ENCODE results near the gene LYRM7.
"Not testable (repeated sequence)": the region's sequence is repeated elsewhere in the genome, so short reads cannot be mapped to it uniquely, and the experiment has no call there.

The LYRM7 gene

DNA sequence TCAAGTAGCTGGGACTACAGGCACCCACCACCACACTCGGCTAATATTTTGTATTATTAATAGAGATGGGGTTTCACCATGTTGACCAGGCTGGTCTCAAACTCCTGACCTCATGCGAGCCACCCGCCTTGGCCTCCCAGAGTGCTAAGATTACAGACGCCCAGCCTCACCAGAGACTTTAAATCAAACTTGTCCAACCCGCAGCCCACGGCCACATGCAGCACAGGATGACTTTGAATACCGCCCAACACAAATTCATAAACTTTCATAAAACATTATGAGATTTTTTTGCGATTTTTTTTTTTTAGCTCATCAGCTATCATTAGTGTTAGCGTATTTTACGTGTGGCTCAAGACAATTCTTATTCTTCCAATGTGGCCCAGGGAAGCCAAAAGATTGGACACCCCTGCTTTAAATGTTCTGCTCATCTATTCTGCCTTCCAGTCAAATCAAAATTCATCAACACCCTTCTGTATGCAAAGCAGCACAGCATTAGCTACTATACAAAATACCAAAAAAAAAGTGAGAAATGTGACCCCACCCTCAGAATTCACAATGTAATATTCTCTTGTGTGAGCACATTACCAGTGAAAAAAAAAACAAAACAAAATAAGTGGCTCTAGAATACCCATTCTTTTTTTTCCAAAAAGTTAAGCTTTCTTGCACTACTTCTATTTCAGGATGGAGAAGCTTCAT, 50.4 kb downstream of the LYRM7 start:
- no peak for DNase-seq (ENCODE audit: low read depth)

DNA sequence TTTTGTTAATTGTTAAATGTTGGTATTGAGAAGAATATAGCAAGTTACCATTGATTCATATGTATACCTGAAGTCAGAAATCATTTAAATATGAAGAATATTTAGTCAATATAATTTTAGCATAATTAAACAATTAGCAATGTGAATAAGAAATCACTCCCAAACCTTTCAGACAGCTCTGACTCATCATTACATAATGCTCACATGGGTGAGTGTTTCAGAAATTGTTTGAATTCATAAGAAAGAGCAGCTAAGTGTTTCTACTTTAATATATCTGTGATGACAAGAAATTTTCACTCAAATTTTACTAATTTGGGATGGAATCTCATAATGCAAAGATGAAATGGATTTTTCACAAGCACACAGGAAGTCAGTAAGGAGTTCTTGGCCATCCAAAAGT, 51.1 kb downstream of the LYRM7 start:
- peak; percentile 23 for DNase-seq (ENCODE audit: low read depth)

- no peak for DNase-seq (ENCODE audit: low read depth)
Measured at GRCh38 chr5:131222731-131223130, 52.0 kb downstream of the LYRM7 start.

GRCh38 chr5:131223751-131224386, 53.1 kb downstream of the LYRM7 start:
- DNase-seq (ENCODE audit: low read depth) = no peak

GRCh38 chr5:131224387-131225201, 53.9 kb downstream of the LYRM7 start:
- no peak for DNase-seq (ENCODE audit: low read depth)

DNA sequence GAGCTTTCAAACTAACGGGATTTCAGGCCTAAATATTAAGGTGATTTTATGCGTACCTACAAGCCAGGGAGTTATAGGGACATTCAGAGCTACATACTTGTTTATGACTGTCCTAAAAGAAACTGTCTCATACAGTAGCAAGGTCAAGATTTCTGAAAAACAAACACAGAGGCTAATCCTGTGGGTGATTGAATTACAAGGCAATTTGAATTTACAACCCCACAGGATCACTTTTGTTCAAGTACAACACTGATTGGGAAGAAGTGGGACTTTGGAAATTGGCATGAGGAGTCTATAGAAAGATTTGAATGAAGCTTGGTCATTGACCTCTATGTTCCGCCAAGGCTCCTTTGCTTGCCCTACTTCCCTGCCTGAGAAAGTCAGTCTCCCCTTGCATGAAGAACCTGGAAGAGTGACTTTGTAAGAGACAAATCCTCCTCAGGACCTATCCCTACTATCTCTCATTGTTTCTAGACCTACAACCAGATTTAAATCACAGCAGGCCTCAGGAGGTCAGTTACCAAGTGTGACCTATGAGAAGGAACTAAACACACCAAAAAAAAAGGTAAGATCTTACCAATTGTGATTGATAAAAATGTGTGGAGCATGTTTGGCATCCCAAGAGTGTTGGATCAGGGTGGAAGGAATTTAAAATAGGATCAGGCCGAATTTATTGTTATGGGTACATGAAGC, 54.7 kb downstream of the LYRM7 start:
- no peak for DNase-seq (ENCODE audit: low read depth)

DNA sequence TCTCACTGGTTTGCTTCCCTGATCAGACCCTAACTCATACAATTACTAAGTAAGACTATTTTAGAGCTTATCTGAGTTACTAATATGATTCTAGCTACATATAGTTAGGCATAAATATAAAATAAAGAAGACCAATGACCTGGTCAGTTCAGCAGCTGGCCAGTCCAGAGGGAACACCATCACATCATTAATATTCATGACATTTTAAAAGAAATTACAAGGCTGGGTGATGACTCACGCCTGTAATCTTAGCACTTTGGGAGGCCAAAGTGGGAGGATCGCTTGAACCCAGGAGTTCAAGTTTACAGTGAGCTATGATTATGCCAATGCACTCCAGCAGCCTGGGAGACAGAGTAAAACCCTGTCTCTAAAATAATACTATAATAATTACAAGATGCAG, 56.2 kb downstream of the LYRM7 start:
- DNase-seq (ENCODE audit: low read depth) = no peak

- peak; percentile 3 for DNase-seq (ENCODE audit: low read depth)
Measured at GRCh38 chr5:131228646-131229045, 57.9 kb downstream of the LYRM7 start.

DNA sequence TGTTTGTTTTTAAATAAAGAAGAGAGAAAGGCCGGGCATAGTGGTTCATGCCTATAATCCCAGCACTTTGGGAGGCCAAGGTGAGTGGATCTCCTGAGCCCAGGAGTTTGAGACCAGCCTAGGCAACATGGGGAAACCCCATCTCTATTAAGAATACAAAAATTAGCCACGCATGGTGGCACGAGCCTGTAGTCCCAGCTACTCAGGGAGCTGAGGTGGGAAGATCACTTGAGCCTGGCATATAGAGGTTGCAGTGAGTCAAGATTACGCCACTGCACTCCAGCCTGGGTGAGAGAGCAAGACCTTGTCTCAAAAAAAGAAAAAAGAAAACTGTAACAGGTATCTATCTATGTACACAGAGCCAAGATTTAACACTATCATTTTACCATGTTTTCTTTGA, 58.9 kb downstream of the LYRM7 start:
- DNase-seq (ENCODE audit: low read depth) = no peak

GRCh38 chr5:131230406-131230805, 59.7 kb downstream of the LYRM7 start:
- DNase-seq (ENCODE audit: low read depth) = no peak

DNA sequence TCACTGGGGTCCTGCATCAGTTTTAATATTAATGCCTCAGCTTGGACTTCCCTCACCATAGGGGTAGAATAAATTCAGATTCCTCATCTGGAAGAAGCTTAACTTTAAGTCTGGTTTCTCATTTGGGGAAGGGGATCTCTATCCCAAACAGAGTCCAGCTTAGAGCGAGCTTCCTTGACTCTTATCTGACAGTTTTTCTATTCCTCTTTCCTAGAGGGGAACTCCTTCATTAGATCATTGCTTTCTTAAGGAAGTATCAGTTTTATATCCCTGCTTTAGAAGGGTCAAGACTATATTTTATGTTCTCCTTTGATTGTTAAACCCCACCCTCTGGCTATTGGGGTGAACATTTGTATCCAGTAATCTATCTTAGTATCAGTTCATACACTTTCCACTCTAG, 68.9 kb downstream of the LYRM7 start:
- no peak for DNase-seq (ENCODE audit: low read depth)

DNA sequence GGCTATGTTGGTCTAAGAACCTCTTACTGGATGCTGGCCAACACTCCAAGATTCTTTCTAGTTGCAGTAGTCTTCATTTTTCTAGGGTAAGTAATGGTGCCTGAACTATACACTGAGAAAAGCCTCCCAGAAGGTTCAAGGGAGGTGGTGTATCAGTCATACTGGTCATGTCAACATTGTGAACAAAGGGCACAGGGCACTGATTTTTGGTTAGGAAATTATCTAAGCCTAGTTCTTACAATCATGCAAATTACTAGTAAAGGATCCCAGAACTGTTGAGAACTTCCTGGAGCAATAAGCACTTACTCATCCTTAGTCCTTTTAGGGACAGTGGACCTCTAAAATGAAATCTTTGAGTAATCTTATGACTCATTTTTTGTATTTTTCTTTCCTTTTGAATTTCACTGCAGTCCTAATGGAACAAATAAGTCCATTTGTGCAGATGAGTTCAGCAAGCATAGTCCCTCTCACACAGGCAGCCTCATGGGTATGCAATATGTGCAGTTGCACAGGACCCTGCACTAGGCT, 72.0 kb downstream of the LYRM7 start:
- DNase-seq (ENCODE audit: low read depth) = peak; percentile 88

- no peak for DNase-seq (ENCODE audit: low read depth)
Measured at GRCh38 chr5:131245312-131245711, 74.6 kb downstream of the LYRM7 start.

GRCh38 chr5:131245948-131246347, 75.2 kb downstream of the LYRM7 start:
- DNase-seq (ENCODE audit: low read depth) = no peak

- no peak for DNase-seq (ENCODE audit: low read depth)
Measured at GRCh38 chr5:131246504-131246903, 75.8 kb downstream of the LYRM7 start.

GRCh38 chr5:131250751-131251475, 80.2 kb downstream of the LYRM7 start:
- no peak for DNase-seq (ENCODE audit: low read depth)

DNA sequence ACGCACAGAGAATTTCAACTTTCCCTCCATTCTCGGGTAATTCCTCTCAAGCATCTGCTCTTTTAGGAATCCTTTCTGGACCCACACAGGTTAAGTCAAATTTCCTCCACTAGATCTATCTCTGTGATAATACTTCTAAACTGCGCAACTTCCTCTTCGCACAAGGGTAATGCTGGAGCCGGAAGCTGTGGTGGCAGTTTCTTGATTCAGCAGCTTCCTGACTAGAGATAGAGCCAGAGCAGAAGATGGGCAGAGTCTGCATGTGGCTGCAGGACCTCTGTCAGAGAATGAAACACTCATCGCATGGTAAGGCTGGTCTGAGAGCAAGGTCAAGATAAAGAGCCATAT, 82.1 kb downstream of the LYRM7 start:
- no peak for DNase-seq (ENCODE audit: low read depth)

GRCh38 chr5:131254025-131254424, 83.3 kb downstream of the LYRM7 start:
- DNase-seq (ENCODE audit: low read depth) = not testable (repeated sequence)

DNA sequence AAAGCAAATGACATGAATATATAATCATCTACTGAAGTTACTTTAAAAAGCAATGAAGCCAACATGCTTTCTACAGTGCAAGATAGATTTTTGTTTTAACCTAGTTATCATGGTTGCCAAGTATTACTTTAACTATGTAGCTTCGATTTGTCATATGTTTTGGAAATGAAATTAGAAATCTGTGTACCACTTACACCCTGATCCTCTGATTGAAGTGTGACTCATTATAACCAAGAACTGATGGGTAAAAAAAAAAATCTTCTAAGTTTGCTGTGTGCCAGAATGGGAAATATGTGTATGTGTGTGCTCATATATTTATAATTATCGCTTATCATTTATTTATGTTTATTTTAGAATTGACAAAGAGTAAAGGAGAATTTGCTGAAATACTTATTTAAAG, 84.0 kb downstream of the LYRM7 start:
- DNase-seq (ENCODE audit: low read depth) = no peak
